HCT116 (cell line): Measurements from ENCODE around the gene FAM180A. TPM values are rescaled to one million over a fixed set of nuclear protein-coding genes. Genes with fewer than 3 reads are reported as not detected.

Source experiments
- ATAC-seq: fragments of 200-7000 bp; cut with Tn5 transposase; 2 replicates; pipeline ENCODE4 v1.9.1; 2020; ENCODE audit warnings: mild to moderate bottlenecking, moderate library complexity
- BruUV-seq: library from RNA; stranded (reverse); fragments of 400-500 nt; replicated peaks from 2 replicates; lab custom pipeline; 2021; lab: Mats Ljungman, UMichigan
- CTCF ChIA-PET: fragments of 300-600 bp; sonication (Branson Sonifier 250); formaldehyde crosslinking; loops from one replicate; lab custom pipeline; 2021; ENCODE audit warnings: antibody characterized with exemption; lab: Charles Lee
- POLR2A ChIA-PET: fragments of 300-600, 350-600 bp; sonication (Branson Sonifier 250); formaldehyde crosslinking; loops from one replicate; lab custom pipeline; 2021; ENCODE audit warnings: antibody characterized with exemption; lab: Charles Lee
- RAD21 ChIA-PET, 2 experiments: fragments of 300-600 bp; sonication (Branson Sonifier 250); formaldehyde crosslinking; loops; one replicate each; lab custom pipeline; 2023; ENCODE audit warnings: low total read pairs in 2 of 2; ENCODE audit not compliant: uncharacterized antibody in 2 of 2, unreplicated experiment in 2 of 2, low non-redundant PET in 1 of 2; lab: Charles Lee
- DNase-seq: peaks from one replicate; pipeline ENCODE4 v3.0.0-alpha.2; 2010; ENCODE audit warnings: low read depth, low spot score
- H2AFZ ChIP-seq: fragments of 200-600 bp; shearing (Covaris generic), sonication (generic); 2 replicates; pipeline ENCODE4 v1.6.1; 2017; ENCODE audit warnings: low read depth, mixed run types, mixed read lengths, antibody characterized with exemption, low read length; ENCODE audit not compliant: poor library complexity, severe bottlenecking
- H3K27ac ChIP-seq: 2 replicates; pipeline ENCODE4 v1.5.1; 2012; ENCODE audit warnings: low read depth, low read length
- H3K27me3 ChIP-seq: fragments of 200-600 bp; sonication (generic); 2 replicates; pipeline ENCODE4 v1.6.1; 2016; ENCODE audit warnings: mixed run types, low read length, mixed read lengths; ENCODE audit not compliant: insufficient read depth
- H3K36me3 ChIP-seq, 2 experiments: fragments of 200-500 bp in 1 of 2; fragments of 200-600 bp in 1 of 2; sonication (Bioruptor generic) in 1 of 2; sonication (generic) in 1 of 2; 2 replicates each; pipeline versions ENCODE4 v1.5.1 to v1.6.1; 2014 to 2016; ENCODE audit warnings: low read length in 2 of 2, inconsistent platforms in 1 of 2, mixed read lengths in 1 of 2, mixed run types in 1 of 2; ENCODE audit not compliant: insufficient read depth in 2 of 2, control insufficient read depth in 1 of 2
- H3K4me1 ChIP-seq, 2 experiments: fragments of 200-600 bp in 1 of 2; sonication (generic) in 1 of 2; 2 replicates each; pipeline versions ENCODE4 v1.5.1 to v1.6.1; 2012 to 2017; ENCODE audit warnings: low read length in 2 of 2, inconsistent platforms in 1 of 2, mild to moderate bottlenecking in 1 of 2, mixed read lengths in 1 of 2, mixed run types in 1 of 2, moderate library complexity in 1 of 2; ENCODE audit not compliant: insufficient read depth in 2 of 2, control insufficient read depth in 1 of 2
- H3K4me2 ChIP-seq: fragments of 200-600 bp; sonication (generic); 2 replicates; pipeline ENCODE4 v1.6.1; 2017; ENCODE audit warnings: mixed run types, low read length, mixed read lengths
- H3K4me3 ChIP-seq, 2 experiments: fragments of 200-600 bp in 1 of 2; sonication (generic) in 1 of 2; replicated peaks in 1 of 2; 2 replicates each; pipeline ENCODE4 v1.5.1; 2011 to 2016; ENCODE audit warnings: low read length in 2 of 2, control low read depth in 1 of 2, low read depth in 1 of 2, mild to moderate bottlenecking in 1 of 2, mixed read lengths in 1 of 2, mixed run types in 1 of 2
- H3K79me2 ChIP-seq: fragments of 200-600 bp; sonication (generic); 2 replicates; pipeline ENCODE4 v1.6.1; 2017; ENCODE audit warnings: mild to moderate bottlenecking, mixed run types, low read length, moderate library complexity, mixed read lengths; ENCODE audit not compliant: insufficient read depth
- H3K9ac ChIP-seq: fragments of 200-600 bp; sonication (generic); 2 replicates; pipeline ENCODE4 v1.6.1; 2016; ENCODE audit warnings: low read length, mixed read lengths
- H3K9me2 ChIP-seq: fragments of 200-600 bp; sonication (generic), shearing (Covaris generic); 2 replicates; pipeline ENCODE4 v1.6.1; 2017; ENCODE audit warnings: mixed run types, mild to moderate bottlenecking, moderate library complexity; ENCODE audit not compliant: insufficient read depth
- H3K9me3 ChIP-seq, 2 experiments: fragments of 200-500 bp in 1 of 2; fragments of 200-600 bp in 1 of 2; sonication (Bioruptor generic) in 1 of 2; sonication (generic) in 1 of 2; 2 replicates each; pipeline ENCODE4 v1.6.1; 2014 to 2017; ENCODE audit warnings: low read length in 2 of 2, mixed read lengths in 2 of 2, inconsistent platforms in 1 of 2, low read depth in 1 of 2, mild to moderate bottlenecking in 1 of 2, mixed run types in 1 of 2, moderate library complexity in 1 of 2; ENCODE audit not compliant: control insufficient read depth in 1 of 2, insufficient read depth in 1 of 2
- H4K20me1 ChIP-seq: fragments of 200-600 bp; sonication (generic), shearing (Covaris generic); 2 replicates; pipeline ENCODE4 v1.6.1; 2017; ENCODE audit warnings: mixed run types, mild to moderate bottlenecking, moderate library complexity; ENCODE audit not compliant: insufficient read depth
- ATF3 ChIP-seq: IDR thresholded peaks from 2 replicates; pipeline ENCODE4 v1.6.1; 2012
- CEBPB ChIP-seq: IDR thresholded peaks from 2 replicates; pipeline ENCODE4 v1.6.1; 2012; ENCODE audit warnings: low read depth
- CTCF ChIP-seq, 3 experiments: fragments of 200-600 bp in 1 of 3; sonication (generic) in 1 of 3; IDR thresholded peaks in 2 of 3; conservative IDR thresholded peaks in 1 of 3; 2 replicates each; pipeline ENCODE4 v1.5.1; 2012 to 2017; ENCODE audit warnings: low read depth in 2 of 3, low read length in 2 of 3, antibody characterized with exemption in 1 of 3, borderline replicate concordance in 1 of 3, control low read depth in 1 of 3, mild to moderate bottlenecking in 1 of 3, mixed read lengths in 1 of 3, mixed run types in 1 of 3, moderate library complexity in 1 of 3; ENCODE audit not compliant: insufficient read depth in 1 of 3
- ELF1 ChIP-seq: IDR thresholded peaks from 2 replicates; pipeline ENCODE4 v1.6.1; 2012; ENCODE audit warnings: low read depth, borderline replicate concordance
- EZH2 ChIP-seq: fragments of 200-600 bp; sonication (generic); IDR thresholded peaks from 2 replicates; pipeline ENCODE4 v1.6.1; 2017; ENCODE audit warnings: antibody characterized with exemption, mixed run types
- EZH2phosphoT487 ChIP-seq: fragments of 200-600 bp; IDR thresholded peaks from 2 replicates; pipeline ENCODE4 v1.6.1; 2018; ENCODE audit warnings: antibody characterized with exemption, borderline replicate concordance
- FOSL1 ChIP-seq: IDR thresholded peaks from 2 replicates; pipeline ENCODE4 v1.6.1; 2012; ENCODE audit warnings: low read depth
- JUND ChIP-seq: IDR thresholded peaks from 2 replicates; pipeline ENCODE4 v1.6.1; 2012
- MAX ChIP-seq: IDR thresholded peaks from 2 replicates; pipeline ENCODE4 v1.6.1; 2012
- POLR2A ChIP-seq: IDR thresholded peaks from 2 replicates; pipeline ENCODE4 v1.7.0; 2011; ENCODE audit warnings: borderline replicate concordance; ENCODE audit not compliant: insufficient read depth, insufficient read length; ENCODE audit errors: extremely low read depth
- POLR2AphosphoS5 ChIP-seq: IDR thresholded peaks from 2 replicates; pipeline ENCODE4 v1.6.1; 2011; ENCODE audit warnings: mild to moderate bottlenecking, low read depth, low read length, moderate library complexity
- RAD21 ChIP-seq: IDR thresholded peaks from 2 replicates; pipeline ENCODE4 v1.6.1; 2012; ENCODE audit warnings: low read depth, mild to moderate bottlenecking
- REST ChIP-seq: IDR thresholded peaks from 2 replicates; pipeline ENCODE4 v1.6.1; 2012; ENCODE audit warnings: low read depth
- SIN3A ChIP-seq: IDR thresholded peaks from 2 replicates; pipeline ENCODE4 v1.6.1; 2012; ENCODE audit warnings: low read depth
- SRF ChIP-seq: IDR thresholded peaks from 2 replicates; pipeline ENCODE4 v1.6.1; 2012; ENCODE audit warnings: low read depth
- TCF7L2 ChIP-seq: IDR thresholded peaks from 2 replicates; pipeline ENCODE4 v1.7.0; 2011; ENCODE audit warnings: borderline replicate concordance, inconsistent platforms; ENCODE audit not compliant: insufficient read depth, insufficient read length; ENCODE audit errors: extremely low read depth
- YY1 ChIP-seq: IDR thresholded peaks from 2 replicates; pipeline ENCODE4 v1.6.1; 2011; ENCODE audit warnings: low read length, low read depth, moderate library complexity, mild to moderate bottlenecking; ENCODE audit not compliant: insufficient replicate concordance; ENCODE audit errors: extremely low read depth
- ZBTB33 ChIP-seq: IDR thresholded peaks from 2 replicates; pipeline ENCODE4 v1.6.1; 2011; ENCODE audit warnings: mild to moderate bottlenecking, low read length, moderate library complexity; ENCODE audit not compliant: insufficient replicate concordance; ENCODE audit errors: extremely low read depth
- ZFX ChIP-seq: fragments of 450-650 bp; IDR thresholded peaks from 2 replicates; pipeline ENCODE4 v1.6.1; 2017
- ZNF274 ChIP-seq: fragments of 200-500 bp; sonication (Bioruptor generic); IDR thresholded peaks from 2 replicates; pipeline ENCODE4 v1.6.1; 2014; ENCODE audit warnings: mild to moderate bottlenecking, low read depth, low read length, inconsistent platforms
- intact Hi-C: fragments of 100-400 bp; cut with micrococcal nuclease; formaldehyde crosslinking; loops from 2 replicates; pipeline ENCODE4 v1.10.0; 2022
- total RNA-seq: library from RNA; stranded (reverse); gene quantifications from one replicate; pipeline ENCODE4 v1.2.1, GENCODE V29; 2021; ENCODE audit not compliant: unreplicated experiment

The FAM180A gene
- total RNA-seq, 1 experiment from 2014 or later: 0.59 TPM

- no peak overlapping the region for H3K27ac ChIP-seq
- POLR2A ChIA-PET: no interaction called here
- no peak for TF ChIP-seq ZNF274
- no peak for TF ChIP-seq SIN3A
- TF ChIP-seq YY1: no peak
- TF ChIP-seq REST: no peak
- no peak for TF ChIP-seq TCF7L2
- no peak for TF ChIP-seq SRF
- no peak for TF ChIP-seq CTCF (IDR thresholded peaks at IDR 0.05 in 2 of 3, conservative IDR thresholded peaks at IDR 0.05 in 1 of 3; ENCODE audit: borderline replicate concordance in 1 of 3, insufficient read depth in 1 of 3, low read depth in 2 of 3, low read length in 2 of 3)
- no peak for TF ChIP-seq RAD21
- TF ChIP-seq CEBPB: no peak
- no peak for TF ChIP-seq ELF1
- no peak for TF ChIP-seq ZFX
- TF ChIP-seq POLR2AphosphoS5: no peak
- TF ChIP-seq JUND: no peak
- TF ChIP-seq POLR2A: no peak
- TF ChIP-seq MAX: no peak
- no peak for TF ChIP-seq EZH2
- no peak for TF ChIP-seq FOSL1
- TF ChIP-seq EZH2phosphoT487: no peak
- no peak for TF ChIP-seq ATF3
- no peak for TF ChIP-seq ZBTB33
- ATAC-seq: no peak
- no TSS peak for BruUV-seq
- H3K79me2 ChIP-seq: no peaks in the 10 kb centered on the region
- no peak overlapping the region for H2AFZ ChIP-seq
- H3K4me3 ChIP-seq: no peak overlapping the region
- no peaks in the 10 kb centered on the region for H3K36me3 ChIP-seq
- no peaks in the 10 kb centered on the region for H3K9me2 ChIP-seq
- no peak for DNase-seq
- H3K9ac ChIP-seq: no peak overlapping the region
- H3K9me3 ChIP-seq: peaks cover 0 to 4% of the 10 kb centered on the region in 2 experiments; a peak in 1 of 4 replicates
- peaks cover 0 to 10% of the 10 kb centered on the region in 2 experiments; a peak in 1 of 4 replicates for H3K4me1 ChIP-seq
- intact Hi-C loops: no loop called here
- H4K20me1 ChIP-seq: no peaks in the 10 kb centered on the region
- CTCF ChIA-PET: no interaction called here
- RAD21 ChIA-PET: no interaction called here
- no peak overlapping the region for H3K4me2 ChIP-seq
- no peaks in the 10 kb centered on the region for H3K27me3 ChIP-seq
These were observed 10.9 kb upstream of the FAM180A start for GRCh38 chr7:135759532-135759931.
